Mesendoderm (in vitro differentiated cells): ENCODE measurements around the gene RAB42.

Experiments used
- DNase-seq: peaks from one replicate; pipeline ENCODE4 v3.0.0; 2013
- H2AK5ac ChIP-seq: 2 replicates; pipeline ENCODE4 v1.6.1; 2013; ENCODE audit warnings: low read length, inconsistent platforms
- H2BK120ac ChIP-seq: 2 replicates; pipeline ENCODE4 v1.6.1; 2013; ENCODE audit warnings: low read depth, mild to moderate bottlenecking, low read length, moderate library complexity, mixed read lengths
- H2BK15ac ChIP-seq: replicated peaks from 2 replicates; pipeline ENCODE4 v1.6.1; 2013; ENCODE audit warnings: low read depth, mild to moderate bottlenecking, moderate library complexity
- H2BK5ac ChIP-seq: 2 replicates; pipeline ENCODE4 v1.6.1; 2013; ENCODE audit warnings: low read length, inconsistent platforms
- H3K18ac ChIP-seq: 2 replicates; pipeline ENCODE4 v1.6.1; 2013; ENCODE audit warnings: mild to moderate bottlenecking, low read length, mixed read lengths
- H3K23ac ChIP-seq: one replicate; pipeline ENCODE4 v1.6.1; 2013; ENCODE audit warnings: low read length
- H3K27ac ChIP-seq: 2 replicates; pipeline ENCODE4 v1.5.1; 2013; ENCODE audit warnings: low read depth, mild to moderate bottlenecking, inconsistent platforms, low read length, moderate library complexity
- H3K27me3 ChIP-seq: 2 replicates; pipeline ENCODE4 v1.6.1; 2013; ENCODE audit warnings: low read length, control low read depth, mild to moderate bottlenecking, inconsistent platforms; ENCODE audit not compliant: insufficient read depth, poor library complexity
- H3K36me3 ChIP-seq: 2 replicates; pipeline ENCODE4 v1.6.1; 2013; ENCODE audit warnings: low read length, inconsistent platforms; ENCODE audit not compliant: control insufficient read depth, insufficient read depth
- H3K4ac ChIP-seq: one replicate; pipeline ENCODE4 v1.6.1; 2013; ENCODE audit warnings: low read depth, mild to moderate bottlenecking, low read length, moderate library complexity
- H3K4me1 ChIP-seq: 2 replicates; pipeline ENCODE4 v1.6.1; 2013; ENCODE audit warnings: low read depth, low read length, inconsistent platforms; ENCODE audit not compliant: control insufficient read depth
- H3K4me2 ChIP-seq: 2 replicates; pipeline ENCODE4 v1.6.1; 2013; ENCODE audit warnings: low read length
- H3K4me3 ChIP-seq: 2 replicates; pipeline ENCODE4 v1.5.1; 2013; ENCODE audit warnings: mild to moderate bottlenecking, low read length
- H3K56ac ChIP-seq: one replicate; pipeline ENCODE4 v1.6.1; 2013; ENCODE audit warnings: low read length
- H3K79me1 ChIP-seq: 2 replicates; pipeline ENCODE4 v1.6.1; 2013; ENCODE audit warnings: low read length, inconsistent platforms
- H3K79me2 ChIP-seq: 2 replicates; pipeline ENCODE4 v1.6.1; 2013; ENCODE audit warnings: mild to moderate bottlenecking, low read length; ENCODE audit not compliant: control insufficient read depth, insufficient read depth
- H3K9ac ChIP-seq: 2 replicates; pipeline ENCODE4 v1.6.1; 2013; ENCODE audit warnings: low read length, inconsistent platforms
- H4K5ac ChIP-seq: one replicate; pipeline ENCODE4 v1.6.1; 2013; ENCODE audit warnings: low read length
- H4K8ac ChIP-seq: one replicate; pipeline ENCODE4 v1.6.1; 2013; ENCODE audit warnings: low read depth, mild to moderate bottlenecking, control low read depth, low read length, moderate library complexity
- WGBS: extraction: QIAGEN DNeasy Blood & Tissue Kit; methylation state at CpG from one replicate; pipeline ENCODE4 v1.1.7; 2013; ENCODE audit warnings: low lambda C conversion rate, missing lambda C conversion rate; ENCODE audit not compliant: insufficient coverage; ENCODE audit errors: extremely low coverage; 5-methylcytosine and 5-hydroxymethylcytosine counted together

Gene RAB42

DNA sequence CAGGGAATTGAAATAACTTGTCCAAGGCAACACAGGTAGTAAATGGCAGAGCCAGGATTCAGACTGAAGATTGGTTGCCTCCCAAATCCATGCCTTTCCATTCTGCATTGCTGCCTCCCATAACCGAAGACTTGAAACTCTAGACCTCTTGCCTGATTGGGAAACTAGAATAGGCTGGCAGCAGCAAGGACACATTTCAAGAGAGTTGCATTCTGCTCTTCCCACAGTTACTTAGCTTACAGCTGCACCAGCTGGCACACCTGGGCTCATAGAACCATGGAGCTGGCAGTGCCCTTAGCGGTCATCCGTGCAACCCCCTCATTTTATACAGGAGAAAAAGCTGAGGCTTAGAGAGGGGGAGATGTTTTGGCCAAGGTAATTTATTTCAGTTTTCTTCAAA, 31.2 kb upstream of the RAB42 start:
- Histone ChIP-seq H3K79me1 (no peaks in the 10 kb centered on the region), H3K79me2 (no peaks in the 10 kb centered on the region), H2AK5ac (no peak overlapping the region), H3K23ac (no peak overlapping the region), H3K9ac (no peak overlapping the region), H2BK120ac (no peak overlapping the region), H3K4me2 (no peak overlapping the region), H3K18ac (no peak overlapping the region), H3K27ac (no peak overlapping the region), H3K4me1 (no peaks in the 10 kb centered on the region), H4K8ac (no peak overlapping the region), H3K36me3 (peaks cover 12% of the 10 kb centered on the region), H3K56ac (no peak overlapping the region), H2BK5ac (no peak overlapping the region), H2BK15ac (no peak overlapping the region), H3K4me3 (no peak overlapping the region), H4K5ac (no peak overlapping the region), H3K27me3 (no peaks in the 10 kb centered on the region), H3K4ac (no peak overlapping the region)
- no CpG with 5 or more reads among the region's 3 CpGs for WGBS
- no peak for DNase-seq

- H4K5ac ChIP-seq = no peak overlapping the region
- no peak overlapping the region for H2BK120ac ChIP-seq
- H3K4me3 ChIP-seq = no peak overlapping the region
- no peak overlapping the region for H3K4me2 ChIP-seq
- H2BK15ac ChIP-seq = no peak overlapping the region
- no peak overlapping the region for H3K18ac ChIP-seq
- H3K23ac ChIP-seq = no peak overlapping the region
- no peak overlapping the region for H2AK5ac ChIP-seq
- no peaks in the 10 kb centered on the region for H3K27me3 ChIP-seq
- no peak overlapping the region for H3K27ac ChIP-seq
- no peak overlapping the region for H2BK5ac ChIP-seq
- H3K36me3 ChIP-seq = peaks cover 18% of the 10 kb centered on the region
- H3K4ac ChIP-seq = no peak overlapping the region
- H3K79me2 ChIP-seq = no peaks in the 10 kb centered on the region
- DNase-seq = no peak
- H3K4me1 ChIP-seq = no peaks in the 10 kb centered on the region
- H3K9ac ChIP-seq = no peak overlapping the region
- no peak overlapping the region for H3K56ac ChIP-seq
- H4K8ac ChIP-seq = no peak overlapping the region
- no peaks in the 10 kb centered on the region for H3K79me1 ChIP-seq
These were observed 27.8 kb upstream of the RAB42 start for GRCh38 chr1:28564310-28564709.

- Histone ChIP-seq H2BK5ac (no peak overlapping the region), H3K27ac (no peak overlapping the region), H3K79me1 (no peaks in the 10 kb centered on the region), H3K4me2 (no peak overlapping the region), H3K79me2 (no peaks in the 10 kb centered on the region), H3K36me3 (peaks cover 18% of the 10 kb centered on the region), H3K27me3 (no peaks in the 10 kb centered on the region), H4K8ac (no peak overlapping the region), H3K23ac (no peak overlapping the region), H3K4ac (no peak overlapping the region), H2BK120ac (no peak overlapping the region), H3K4me1 (no peaks in the 10 kb centered on the region), H3K56ac (no peak overlapping the region), H3K4me3 (no peak overlapping the region), H3K18ac (no peak overlapping the region), H2BK15ac (no peak overlapping the region), H4K5ac (no peak overlapping the region), H2AK5ac (no peak overlapping the region), H3K9ac (no peak overlapping the region)
- WGBS = no CpG with 5 or more reads among the region's 7 CpGs
- DNase-seq = no peak
These were observed 27.0 kb upstream of the RAB42 start for GRCh38 chr1:28565040-28565439.

DNA sequence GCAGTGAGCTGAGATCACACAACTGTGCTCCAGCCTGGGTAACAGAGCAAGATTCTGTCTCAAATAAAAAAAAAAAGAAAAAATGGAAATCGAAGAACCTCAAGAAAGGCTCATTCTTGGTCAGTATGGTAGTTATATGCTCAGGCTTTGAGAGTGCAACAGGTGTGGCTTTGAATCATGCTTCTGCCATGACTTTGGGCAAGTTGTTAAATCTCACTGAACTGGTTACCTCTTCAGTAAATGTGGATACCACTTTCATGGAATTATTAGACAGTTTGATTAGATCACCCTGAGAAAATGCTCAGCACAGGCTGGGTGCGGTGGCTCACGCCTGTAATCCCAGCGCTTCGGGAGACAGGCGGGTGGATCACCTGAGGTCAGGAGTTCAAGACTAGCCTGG, 26.3 kb upstream of the RAB42 start:
- no peaks in the 10 kb centered on the region for H3K4me1 ChIP-seq
- no peak overlapping the region for H3K18ac ChIP-seq
- no peak overlapping the region for H2BK5ac ChIP-seq
- H3K79me1 ChIP-seq = no peaks in the 10 kb centered on the region
- WGBS = no CpG with 5 or more reads among the region's 6 CpGs
- no peak overlapping the region for H3K4ac ChIP-seq
- no peak overlapping the region for H3K27ac ChIP-seq
- H3K56ac ChIP-seq = no peak overlapping the region
- no peak overlapping the region for H3K4me2 ChIP-seq
- no peak overlapping the region for H2BK120ac ChIP-seq
- no peak overlapping the region for H4K8ac ChIP-seq
- H3K4me3 ChIP-seq = no peak overlapping the region
- H3K9ac ChIP-seq = no peak overlapping the region
- H3K36me3 ChIP-seq = peaks cover 17% of the 10 kb centered on the region
- no peaks in the 10 kb centered on the region for H3K79me2 ChIP-seq
- no peaks in the 10 kb centered on the region for H3K27me3 ChIP-seq
- no peak overlapping the region for H2BK15ac ChIP-seq
- H2AK5ac ChIP-seq = no peak overlapping the region
- no peak overlapping the region for H3K23ac ChIP-seq
- no peak for DNase-seq
- H4K5ac ChIP-seq = no peak overlapping the region

GRCh38 chr1:28566931-28567330, 25.1 kb upstream of the RAB42 start:
- Histone ChIP-seq H3K18ac (no peak overlapping the region), H2AK5ac (no peak overlapping the region), H3K9ac (no peak overlapping the region), H3K56ac (no peak overlapping the region), H2BK15ac (no peak overlapping the region), H3K36me3 (peaks cover 14% of the 10 kb centered on the region), H3K4me1 (no peaks in the 10 kb centered on the region), H3K4me2 (no peak overlapping the region), H2BK5ac (no peak overlapping the region), H3K79me1 (no peaks in the 10 kb centered on the region), H4K5ac (no peak overlapping the region), H4K8ac (no peak overlapping the region), H3K4me3 (no peak overlapping the region), H3K4ac (no peak overlapping the region), H3K23ac (no peak overlapping the region), H2BK120ac (no peak overlapping the region), H3K79me2 (no peaks in the 10 kb centered on the region), H3K27me3 (no peaks in the 10 kb centered on the region), H3K27ac (no peak overlapping the region)
- no peak for DNase-seq
- whole genome bisulfite sequencing = no CpG with 5 or more reads among the region's 2 CpGs

- no peak overlapping the region for H3K27ac ChIP-seq
- H3K23ac ChIP-seq = no peak overlapping the region
- DNase-seq = no peak
- H3K4me1 ChIP-seq = no peaks in the 10 kb centered on the region
- no CpG with 5 or more reads among the region's 4 CpGs for WGBS
- H2BK5ac ChIP-seq = no peak overlapping the region
- no peak overlapping the region for H2BK15ac ChIP-seq
- H3K27me3 ChIP-seq = no peaks in the 10 kb centered on the region
- H4K5ac ChIP-seq = no peak overlapping the region
- no peak overlapping the region for H2BK120ac ChIP-seq
- no peak overlapping the region for H3K56ac ChIP-seq
- H2AK5ac ChIP-seq = no peak overlapping the region
- no peaks in the 10 kb centered on the region for H3K79me1 ChIP-seq
- no peak overlapping the region for H3K4me2 ChIP-seq
- no peaks in the 10 kb centered on the region for H3K79me2 ChIP-seq
- H4K8ac ChIP-seq = no peak overlapping the region
- H3K4ac ChIP-seq = no peak overlapping the region
- H3K9ac ChIP-seq = no peak overlapping the region
- peaks cover 8% of the 10 kb centered on the region for H3K36me3 ChIP-seq
- no peak overlapping the region for H3K4me3 ChIP-seq
- H3K18ac ChIP-seq = no peak overlapping the region
These were observed 20.2 kb upstream of the RAB42 start for GRCh38 chr1:28571911-28572310.
